ENCODE measurements around the gene PHACTR4. TPM values are rescaled to one million over a fixed set of nuclear protein-coding genes. Genes with fewer than 3 reads are reported as not detected.

Gene PHACTR4
- total and polyA plus RNA-seq, 9 donors = 20.1 to 50.8 (median 31.8) TPM

GRCh38 chr1:28450561-28450960, 81.0 kb downstream of the PHACTR4 start:
- 95 to 96% (median 95%) methylated on average over 5 of the region's 5 CpGs for WGBS, 3 donors
- H3K27me3 ChIP-seq = no peaks in the 10 kb centered on the region
- intact Hi-C loops (cut with DNase I) = no loop called here
- no peaks in the 10 kb centered on the region for H3K36me3 ChIP-seq
- H3K27ac ChIP-seq = no peak overlapping the region
- no peak overlapping the region for H3K4me3 ChIP-seq
- TF ChIP-seq POLR2A (IDR thresholded peaks at IDR 0.05) = no peak
- no peak for TF ChIP-seq EP300 (IDR thresholded peaks at IDR 0.05)
- no peak for TF ChIP-seq CTCF (IDR thresholded peaks at IDR 0.05)
- no peaks in the 10 kb centered on the region for H3K9me3 ChIP-seq
- no peaks in the 10 kb centered on the region for H3K4me1 ChIP-seq (ENCODE audit: insufficient read depth)
- no peak for DNase-seq

GRCh38 chr1:28451011-28451410, 81.5 kb downstream of the PHACTR4 start:
- TF ChIP-seq POLR2A (IDR thresholded peaks at IDR 0.05) (no peak), EP300 (IDR thresholded peaks at IDR 0.05) (no peak), CTCF (IDR thresholded peaks at IDR 0.05) (no peak)
- no peak overlapping the region for H3K27ac ChIP-seq
- DNase-seq = no peak
- WGBS, 3 donors = 95 to 99% (median 96%) methylated on average over 5 of the region's 5 CpGs
- H3K36me3 ChIP-seq = no peaks in the 10 kb centered on the region
- intact Hi-C loops (cut with DNase I) = no loop called here
- no peaks in the 10 kb centered on the region for H3K4me1 ChIP-seq (ENCODE audit: insufficient read depth)
- H3K27me3 ChIP-seq = no peaks in the 10 kb centered on the region
- no peak overlapping the region for H3K4me3 ChIP-seq
- no peaks in the 10 kb centered on the region for H3K9me3 ChIP-seq

- no peaks in the 10 kb centered on the region for H3K4me1 ChIP-seq (ENCODE audit: insufficient read depth)
- H3K9me3 ChIP-seq = no peaks in the 10 kb centered on the region
- WGBS, 3 donors = 53 to 54% (median 53%) methylated on average over 5 of the region's 5 CpGs
- no peak for DNase-seq
- intact Hi-C loops (cut with DNase I) = no loop called here
- no peaks in the 10 kb centered on the region for H3K27me3 ChIP-seq
- TF ChIP-seq EP300 (IDR thresholded peaks at IDR 0.05) = no peak
- TF ChIP-seq POLR2A (IDR thresholded peaks at IDR 0.05) = no peak
- TF ChIP-seq CTCF (IDR thresholded peaks at IDR 0.05) = no peak
- no peak overlapping the region for H3K4me3 ChIP-seq
- no peak overlapping the region for H3K27ac ChIP-seq
- H3K36me3 ChIP-seq = no peaks in the 10 kb centered on the region
These were observed 86.5 kb downstream of the PHACTR4 start for GRCh38 chr1:28456078-28456477.

- Histone ChIP-seq H3K27ac (no peak overlapping the region), H3K27me3 (no peaks in the 10 kb centered on the region), H3K36me3 (no peaks in the 10 kb centered on the region), H3K9me3 (no peaks in the 10 kb centered on the region), H3K4me3 (no peak overlapping the region), H3K4me1 (ENCODE audit: insufficient read depth) (no peaks in the 10 kb centered on the region)
- DNase-seq = no peak
- 90 to 93% (median 93%) methylated on average over 1 of the region's 1 CpG for WGBS, 3 donors
- intact Hi-C loops (cut with DNase I) = no loop called here
- TF ChIP-seq EP300 (IDR thresholded peaks at IDR 0.05) = no peak
- TF ChIP-seq POLR2A (IDR thresholded peaks at IDR 0.05) = no peak
- no peak for TF ChIP-seq CTCF (IDR thresholded peaks at IDR 0.05)
These were observed 88.1 kb downstream of the PHACTR4 start for GRCh38 chr1:28457678-28458077.

Data from ovary (tissue), 9 donors.